SW 1271 (cell line): ENCODE data around the gene SLC38A1.
"Not testable (repeated sequence)": the region's sequence is repeated elsewhere in the genome, so short reads cannot be mapped to it uniquely, and the experiment has no call there.

Source experiments
- DNase-seq, 2 experiments: peaks; one replicate each; lab custom pipeline; 2025; lab: John Stamatoyannopoulos, UW

The SLC38A1 gene

DNA sequence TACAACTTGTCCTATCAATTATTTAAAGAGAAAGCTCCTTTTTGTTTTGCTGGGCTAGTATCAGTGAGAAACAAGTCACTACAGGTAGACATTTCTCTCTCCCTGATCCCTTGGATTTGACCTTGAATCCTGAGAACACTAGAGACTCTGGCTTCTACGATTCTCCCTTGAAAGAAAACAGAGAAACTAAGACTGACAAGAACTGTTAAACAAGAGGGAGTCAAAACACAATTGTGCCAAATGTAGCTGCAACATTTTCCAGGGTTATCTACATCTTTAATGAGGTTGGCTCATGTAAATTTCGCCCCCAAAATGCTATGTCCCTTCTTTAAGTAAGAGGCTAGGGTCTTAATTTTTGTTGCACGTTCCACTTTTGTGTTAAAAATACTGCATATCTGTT is 62.4 kb downstream of the SLC38A1 start:
- no peak for DNase-seq

DNA sequence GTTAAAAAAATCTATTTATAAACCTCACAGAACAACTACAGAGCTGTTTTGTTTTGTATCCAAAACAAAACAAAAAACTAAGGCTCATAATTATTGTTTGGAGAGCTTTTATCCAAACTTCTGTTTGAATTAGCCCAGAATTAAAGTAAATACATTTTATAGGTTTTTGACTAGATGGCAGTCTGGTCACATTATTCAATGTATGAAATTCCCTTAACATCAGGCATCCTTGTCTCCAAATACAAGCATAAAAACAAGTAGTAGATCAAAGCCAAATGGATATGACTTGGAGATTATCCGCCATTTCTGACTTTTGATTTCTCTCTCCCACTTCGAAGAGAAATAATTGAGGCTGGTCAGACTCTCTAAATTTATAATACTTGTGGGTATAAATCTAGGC is 63.5 kb downstream of the SLC38A1 start:
- DNase-seq: no peak

DNA sequence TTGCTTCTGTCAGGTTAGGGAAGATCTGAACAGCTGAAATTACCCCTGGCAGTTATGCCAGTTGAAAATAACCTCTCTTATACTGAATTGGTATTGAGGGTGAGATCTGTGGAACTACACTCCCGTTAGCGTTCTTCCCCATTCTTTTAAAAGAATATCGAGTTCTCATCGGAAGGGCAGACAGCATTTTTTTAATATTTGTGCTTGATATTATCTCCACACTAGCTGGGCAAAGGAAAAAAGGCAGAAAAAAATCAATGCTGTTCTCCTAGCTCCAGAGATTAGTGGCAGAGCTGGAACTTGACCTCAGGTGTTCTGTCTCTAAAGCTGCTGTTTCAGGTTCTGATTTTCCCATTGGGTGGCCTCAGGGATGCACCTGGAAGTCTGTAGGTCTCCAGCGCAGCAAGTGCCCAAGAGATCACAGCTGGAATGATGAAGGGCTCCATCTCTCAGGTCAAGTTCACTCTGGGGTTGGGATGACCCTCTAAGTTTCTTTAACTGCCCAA is 67.5 kb downstream of the SLC38A1 start:
- no peak for DNase-seq

DNA sequence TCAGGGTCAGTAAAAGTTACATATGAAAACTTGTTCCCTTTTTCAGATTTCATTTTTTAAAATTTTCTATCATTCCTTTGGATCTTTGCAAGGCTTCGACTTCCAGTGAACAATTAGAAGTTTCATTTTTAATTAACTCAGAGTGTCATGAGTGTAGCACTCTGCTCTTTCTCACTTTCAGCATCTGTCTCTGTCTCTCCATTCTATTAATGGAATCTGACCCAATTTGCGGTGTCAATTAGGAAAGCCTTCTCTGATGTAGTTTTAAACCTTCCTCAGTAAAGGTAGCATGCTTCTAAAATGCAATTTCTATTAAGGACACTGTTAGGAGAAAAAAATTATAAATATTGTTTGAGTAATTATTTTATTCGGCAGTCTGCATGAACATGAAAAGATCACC is 68.3 kb downstream of the SLC38A1 start:
- no peak for DNase-seq

DNA sequence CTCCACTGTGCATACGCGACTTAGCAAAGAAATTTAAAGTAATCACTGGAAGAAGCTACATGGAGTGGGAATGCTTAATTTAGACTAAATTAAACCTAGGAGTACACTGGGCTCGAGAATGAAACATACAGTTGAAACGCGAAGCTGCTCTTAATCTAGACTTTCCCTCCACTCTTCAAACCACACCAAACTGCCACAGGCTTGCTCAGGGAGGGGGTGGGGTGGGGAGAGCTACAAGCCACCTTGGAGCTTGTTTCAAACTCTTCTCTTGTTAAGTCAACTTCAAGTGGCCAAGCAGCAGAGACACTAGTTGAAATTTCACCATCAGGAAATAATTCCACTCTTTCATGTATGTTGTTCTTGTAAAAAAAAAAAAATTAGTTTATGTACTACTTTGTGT is 69.9 kb downstream of the SLC38A1 start:
- no peak for DNase-seq

DNA sequence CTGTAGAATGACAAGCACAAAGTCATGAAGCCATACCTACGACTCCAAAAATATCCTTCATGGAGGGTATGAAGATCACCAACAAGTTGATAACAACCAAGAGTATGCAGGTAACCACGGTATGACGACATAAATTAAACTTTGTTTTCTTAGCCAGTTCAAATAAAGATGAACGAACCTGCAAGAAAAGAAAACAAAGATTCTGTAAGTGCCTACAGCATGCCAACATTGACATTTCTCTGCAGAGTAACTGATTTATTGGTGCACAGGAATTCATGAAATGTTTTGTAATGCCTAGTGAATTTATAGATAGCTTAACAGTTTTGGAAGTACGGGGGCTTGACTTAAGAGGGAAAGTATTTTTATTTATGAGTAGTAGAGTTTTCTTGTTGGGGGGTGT is 71.0 kb downstream of the SLC38A1 start:
- DNase-seq: no peak

DNA sequence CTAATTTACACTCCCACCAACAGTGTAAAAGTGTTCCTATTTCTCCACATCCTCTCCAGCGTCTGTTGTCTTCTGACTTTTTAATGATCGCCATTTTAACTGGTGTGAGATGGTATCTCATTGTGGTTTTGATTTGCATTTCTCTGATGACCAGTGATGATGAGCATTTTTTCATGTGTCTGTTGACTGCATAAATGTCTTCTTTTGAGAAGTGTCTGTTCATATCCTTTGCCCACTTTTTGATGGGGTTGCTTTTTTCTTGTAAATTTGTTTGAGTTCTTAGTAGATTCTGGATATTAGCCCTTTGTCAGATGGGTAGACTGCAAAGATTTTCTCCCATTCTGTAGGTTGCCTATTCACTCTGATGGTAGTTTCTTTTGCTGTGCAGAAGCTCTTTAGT is 78.3 kb downstream of the SLC38A1 start:
- DNase-seq: not testable (repeated sequence)

DNA sequence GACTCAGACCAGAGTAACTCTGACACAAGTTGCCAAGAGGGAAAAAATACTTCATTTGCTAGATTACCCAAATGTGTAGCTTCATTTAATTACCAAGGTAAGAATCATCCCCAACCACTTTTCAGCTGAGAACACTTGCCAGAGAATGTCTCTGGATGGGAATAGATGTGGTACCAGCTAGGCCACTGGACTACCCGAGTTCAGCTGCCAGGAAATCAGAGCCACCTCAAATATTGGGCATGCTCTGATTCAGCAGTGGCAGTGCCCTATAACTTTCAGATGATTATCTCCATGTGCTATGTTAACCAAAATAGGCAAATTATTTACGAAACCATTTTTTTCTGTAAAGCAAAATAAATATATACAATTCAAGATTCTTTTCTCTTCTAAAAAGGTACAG is 80.7 kb downstream of the SLC38A1 start:
- DNase-seq: no peak

DNA sequence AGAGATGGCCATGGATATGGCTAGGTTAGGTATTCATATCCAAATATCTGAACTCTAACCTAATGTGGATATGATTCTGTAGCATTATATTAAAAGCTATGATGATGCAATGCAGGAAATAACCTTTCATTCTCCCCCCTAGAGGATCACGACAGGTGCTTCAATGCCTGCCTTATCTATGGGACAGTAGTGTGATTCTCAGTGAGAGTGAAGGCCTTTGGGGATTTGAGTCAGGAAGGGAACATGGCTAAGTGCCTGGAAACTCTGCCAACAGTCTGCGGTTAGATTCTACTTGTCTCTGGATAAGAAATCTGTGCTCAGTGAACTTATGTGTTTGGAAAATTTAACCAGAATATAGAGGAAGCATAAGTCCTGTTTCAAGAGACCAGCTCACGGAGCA is 81.8 kb downstream of the SLC38A1 start:
- no peak for DNase-seq

DNA sequence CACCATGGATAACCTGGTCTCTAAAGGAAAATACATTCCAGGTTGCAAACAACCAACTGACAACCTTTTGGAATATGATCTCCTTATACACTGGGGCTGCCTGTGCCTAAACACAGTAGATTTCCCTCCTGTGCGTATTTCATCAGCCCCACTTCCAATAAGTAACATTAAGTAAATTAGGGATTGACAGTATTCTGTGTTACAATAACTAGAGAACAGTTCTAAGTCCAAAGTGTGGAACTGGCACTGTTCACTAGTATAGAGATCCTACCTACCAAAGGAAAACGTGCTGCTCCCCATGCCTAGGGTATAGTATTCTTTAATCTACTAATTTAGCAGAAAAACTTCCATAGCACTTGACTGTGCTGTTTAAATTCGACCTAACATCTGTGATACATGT is 82.8 kb downstream of the SLC38A1 start:
- no peak for DNase-seq

DNA sequence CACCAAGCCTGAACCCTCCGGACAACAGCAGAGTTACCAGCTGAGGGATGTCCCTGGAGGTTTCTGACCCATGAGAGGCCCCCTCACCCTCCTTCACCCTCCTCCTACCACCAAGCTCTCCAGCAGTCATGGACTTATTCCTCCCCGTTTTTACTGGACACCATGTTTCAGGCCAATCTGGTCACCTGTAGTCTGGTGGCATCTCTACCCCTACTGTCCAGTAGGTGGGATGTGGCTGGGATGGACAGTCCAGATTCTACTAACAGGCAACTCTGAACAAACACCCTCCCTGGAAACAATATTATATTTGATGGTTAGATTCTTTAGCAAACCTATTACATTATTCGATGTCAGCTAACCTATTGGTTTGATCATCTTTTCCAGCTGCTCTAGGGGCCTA is 83.2 kb downstream of the SLC38A1 start:
- no peak for DNase-seq

DNA sequence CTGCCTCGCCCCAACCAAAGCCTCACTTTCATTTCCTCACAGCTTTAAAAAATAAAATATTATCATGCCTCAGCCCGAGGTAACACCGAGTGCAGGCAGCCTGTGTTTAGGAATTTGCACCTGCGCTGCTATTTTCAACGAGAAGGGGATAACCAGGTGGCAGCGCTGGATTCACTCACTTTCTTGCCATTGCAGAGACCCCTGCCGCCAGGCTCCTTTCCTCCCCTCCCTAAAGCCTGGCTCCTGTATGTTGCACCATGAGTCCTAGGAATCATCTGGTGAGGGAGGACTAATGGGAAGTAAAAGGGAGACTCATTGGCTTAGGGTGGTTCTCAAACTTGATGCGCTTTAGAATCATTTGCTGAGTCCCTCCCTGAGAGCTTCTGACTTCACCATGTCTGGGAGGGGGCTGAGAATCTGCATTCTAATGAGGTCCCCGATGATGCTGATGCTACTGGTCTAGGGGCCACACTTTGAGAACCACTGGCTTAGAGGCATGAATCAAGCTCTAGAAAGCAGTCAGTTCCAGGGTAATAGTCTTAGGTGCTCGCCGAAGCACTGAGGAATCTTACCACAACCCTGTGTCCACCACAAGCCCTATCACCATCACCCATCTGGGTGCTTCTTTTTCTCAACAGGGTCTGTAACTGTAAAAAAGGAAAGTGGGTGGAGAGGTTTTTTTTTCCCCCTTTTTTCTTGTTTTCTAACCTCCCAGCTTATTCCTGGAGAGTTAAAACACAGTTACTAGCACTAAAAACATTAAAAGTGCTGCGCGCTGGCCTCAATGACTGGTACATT is 83.8 kb downstream of the SLC38A1 start:
- DNase-seq: no peak

DNA sequence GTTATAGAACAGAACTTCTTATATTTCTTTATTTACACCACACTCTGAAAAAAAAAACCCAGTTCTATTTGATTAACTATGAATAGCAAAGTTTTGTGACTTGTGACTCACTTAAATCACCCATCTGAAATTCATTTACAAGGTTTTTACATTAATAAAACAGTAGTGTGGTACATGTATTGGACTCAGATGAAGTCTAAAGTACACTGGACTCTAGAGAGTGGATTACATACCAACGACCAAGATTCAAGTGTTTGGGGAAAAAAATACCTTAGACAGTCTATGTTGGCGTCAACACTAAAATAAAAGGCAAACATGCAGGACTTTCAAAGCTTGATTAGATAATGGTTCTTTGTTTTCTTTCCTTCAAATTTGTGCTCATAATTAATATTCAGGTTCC is 85.7 kb downstream of the SLC38A1 start:
- DNase-seq: no peak

DNA sequence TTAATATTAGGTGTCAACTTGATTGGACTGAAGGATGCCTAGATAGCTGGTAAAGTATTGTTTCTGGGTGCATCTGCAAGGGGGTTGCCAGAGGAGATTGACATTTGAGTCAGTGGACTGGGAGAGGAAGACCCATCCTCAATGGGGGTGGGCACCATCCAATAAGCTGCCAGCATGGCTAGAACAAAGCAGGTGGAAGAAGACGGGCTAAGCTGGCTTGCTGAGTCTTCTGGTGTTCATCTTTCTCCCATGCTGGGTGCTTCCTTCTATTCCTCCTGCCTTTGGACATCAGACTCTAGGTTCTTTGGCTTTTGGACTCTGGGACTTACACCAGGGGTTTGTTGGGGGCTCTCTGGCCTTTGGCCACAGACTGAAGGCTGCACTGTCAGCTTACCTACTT is 87.4 kb downstream of the SLC38A1 start:
- no peak for DNase-seq

DNA sequence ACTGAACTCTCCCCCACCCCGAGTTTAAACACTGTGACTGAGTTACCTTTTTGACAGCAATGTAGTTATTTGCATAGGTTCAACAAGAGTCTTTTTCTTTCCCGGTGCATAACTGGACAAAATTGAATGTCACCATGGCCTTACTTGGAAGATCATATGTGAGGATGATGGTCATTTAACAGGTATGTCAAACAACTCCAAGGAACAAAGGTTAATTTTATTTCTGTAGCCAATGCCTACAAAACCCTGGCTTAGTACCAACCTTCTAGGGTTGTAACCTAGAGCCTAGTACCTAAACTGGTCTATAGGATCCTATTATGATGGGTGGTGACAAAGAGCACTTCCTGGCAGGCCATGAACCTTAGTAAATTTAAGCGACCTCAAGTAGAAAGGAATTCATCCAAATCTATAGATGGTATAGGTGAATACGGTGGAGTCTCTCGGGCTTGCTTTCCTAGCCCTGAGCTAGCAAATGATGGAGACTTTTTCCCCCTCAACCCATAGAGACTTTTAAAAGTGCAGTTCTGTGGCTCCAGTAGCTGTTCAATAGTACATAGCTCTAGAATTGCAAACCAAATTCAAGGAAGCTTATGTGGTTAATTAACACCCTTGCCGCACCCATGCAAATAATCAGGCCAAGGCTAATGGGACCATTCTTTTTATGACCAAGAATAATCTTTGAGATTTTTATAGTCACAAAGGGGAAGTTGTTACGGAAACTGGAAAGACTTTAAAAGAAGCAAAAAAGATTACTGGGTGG is 89.0 kb downstream of the SLC38A1 start:
- DNase-seq: no peak

DNA sequence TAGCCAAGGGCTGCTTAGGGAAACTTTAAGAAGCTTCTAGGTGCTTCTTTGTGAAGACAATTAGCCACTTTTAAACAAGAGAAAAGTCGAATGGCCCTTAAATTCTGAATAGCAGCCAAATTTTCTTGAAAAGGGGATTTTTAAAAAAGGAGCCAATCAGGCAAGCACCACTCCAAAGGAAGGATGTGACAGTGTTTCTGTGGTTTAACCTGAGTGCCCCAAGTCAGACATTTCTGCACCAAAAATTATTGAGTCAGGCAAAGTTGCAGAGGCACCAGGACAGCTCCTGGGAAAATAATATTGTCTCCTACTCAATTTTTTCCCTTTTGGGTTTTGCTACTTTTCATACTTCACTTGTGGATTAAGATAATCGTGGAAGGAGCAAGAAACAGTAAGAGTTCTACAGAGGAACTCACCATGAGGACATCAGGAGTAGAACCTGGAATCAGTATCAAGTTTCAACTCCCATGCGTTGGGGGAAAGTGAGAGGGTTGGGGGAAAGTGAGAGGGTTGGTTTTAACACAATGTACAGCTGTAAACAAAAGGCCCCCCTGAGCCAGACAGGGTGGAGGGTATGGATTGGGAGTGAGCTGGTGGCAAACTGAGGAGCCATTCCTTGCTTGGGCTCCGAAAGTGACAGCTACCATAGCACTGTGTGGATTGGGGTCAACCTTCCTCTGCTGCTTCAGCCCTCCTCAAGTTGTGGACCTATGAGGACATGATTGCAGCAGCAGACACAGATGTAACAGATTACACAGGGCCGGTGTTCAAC is 90.8 kb downstream of the SLC38A1 start:
- DNase-seq: no peak

DNA sequence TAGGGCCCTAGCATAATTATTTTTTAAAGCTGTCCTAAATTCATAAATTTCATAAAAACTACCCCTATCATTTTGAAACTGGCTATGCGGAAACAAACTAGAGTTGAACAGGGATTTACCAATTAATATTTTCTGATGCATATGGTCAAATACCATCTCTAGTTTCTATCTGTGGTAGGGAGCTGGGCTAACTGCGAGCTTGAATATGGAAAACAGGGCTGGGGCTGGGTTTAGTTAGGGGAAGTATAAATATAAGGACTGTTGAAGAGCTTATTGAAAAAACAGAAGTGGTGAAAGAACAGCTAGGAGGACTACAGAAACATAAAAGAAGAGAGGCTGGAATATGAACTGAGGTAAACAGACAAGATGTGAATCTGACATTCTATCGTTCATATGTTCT is 91.8 kb downstream of the SLC38A1 start:
- DNase-seq: no peak

DNA sequence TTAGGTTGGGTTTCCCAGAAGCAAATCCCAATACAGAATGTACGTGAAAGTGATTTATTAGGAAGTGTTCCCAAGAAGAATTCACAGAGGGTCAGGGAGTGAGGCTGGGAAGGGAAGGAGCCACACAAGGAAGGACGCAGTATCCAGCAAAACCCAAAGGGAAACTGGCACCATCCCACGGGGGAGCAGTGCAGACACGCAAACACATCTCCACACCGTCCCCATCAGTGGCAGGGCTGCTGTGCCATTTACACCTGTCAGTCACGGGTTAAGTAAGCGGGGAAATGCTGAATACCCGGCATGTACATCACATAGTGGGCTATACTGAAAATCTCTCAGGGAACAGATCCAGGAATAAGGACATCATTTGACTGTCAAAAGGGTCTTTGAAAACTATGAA is 93.9 kb downstream of the SLC38A1 start:
- DNase-seq: no peak

DNA sequence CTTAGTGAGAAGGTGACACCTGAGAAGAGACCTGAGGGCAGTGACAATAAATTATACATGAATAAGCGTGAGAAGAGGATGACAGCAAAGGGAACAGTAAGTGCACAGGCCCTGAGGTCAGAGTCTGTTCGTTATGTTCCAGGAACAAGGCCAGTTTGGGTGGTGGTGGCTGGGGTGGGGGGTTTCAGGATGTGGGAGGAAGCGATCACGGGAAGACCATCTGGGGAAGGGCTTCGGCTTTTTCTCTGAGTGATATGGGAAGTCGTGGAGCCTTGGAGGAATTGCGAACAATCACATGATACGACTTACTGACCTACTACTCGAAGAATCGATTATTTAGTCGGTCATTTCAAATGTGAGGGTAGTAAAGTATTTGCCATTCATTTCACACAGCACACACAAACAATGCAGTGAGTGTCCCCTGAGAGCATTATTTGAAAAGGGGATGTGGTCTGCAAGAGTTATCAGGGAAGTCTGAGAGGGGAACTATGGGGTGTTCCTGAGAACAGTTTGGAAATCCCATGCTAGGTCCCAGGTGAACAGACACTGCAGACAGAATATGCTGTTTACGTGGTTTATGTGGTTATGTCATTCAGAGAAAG is 94.7 kb downstream of the SLC38A1 start:
- DNase-seq: no peak

DNA sequence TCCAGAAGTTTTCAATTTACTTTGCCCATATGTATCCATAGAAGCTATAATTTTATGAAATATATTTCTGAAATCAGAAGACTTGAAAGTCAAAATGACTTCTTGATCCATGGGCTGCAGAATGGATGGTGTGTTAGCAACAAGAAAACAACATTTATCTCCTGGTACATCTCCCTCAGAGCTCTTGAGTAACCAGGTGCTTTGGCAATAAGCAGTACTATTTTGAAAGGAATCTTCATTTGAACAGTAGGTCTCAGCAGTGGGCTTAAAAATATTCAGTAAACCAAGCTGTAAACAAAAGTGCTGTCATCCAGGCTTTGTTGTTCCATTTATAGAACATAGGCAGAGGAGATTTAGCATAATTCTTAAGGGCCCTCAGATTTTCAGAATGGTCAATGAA is 100.4 kb downstream of the SLC38A1 start:
- no peak for DNase-seq

DNA sequence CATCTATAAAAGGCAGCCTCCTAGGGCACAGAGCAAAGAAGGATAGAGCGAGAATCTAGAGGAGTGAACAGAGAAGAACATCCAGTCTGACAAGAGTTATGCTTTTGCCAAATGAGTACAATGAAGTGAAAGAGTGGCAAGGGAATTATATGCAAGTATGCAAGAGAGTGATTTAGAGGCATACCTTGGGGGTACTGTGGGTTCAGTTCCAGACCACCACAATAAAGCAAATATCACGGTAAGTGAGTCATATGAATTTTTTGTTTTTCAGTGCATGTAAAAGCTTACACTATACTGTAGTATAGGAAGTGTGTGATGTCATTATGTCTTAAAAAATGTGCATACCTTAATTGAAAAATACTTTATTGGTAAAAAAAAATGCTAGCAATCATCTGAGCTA is 101.4 kb downstream of the SLC38A1 start:
- no peak for DNase-seq

DNA sequence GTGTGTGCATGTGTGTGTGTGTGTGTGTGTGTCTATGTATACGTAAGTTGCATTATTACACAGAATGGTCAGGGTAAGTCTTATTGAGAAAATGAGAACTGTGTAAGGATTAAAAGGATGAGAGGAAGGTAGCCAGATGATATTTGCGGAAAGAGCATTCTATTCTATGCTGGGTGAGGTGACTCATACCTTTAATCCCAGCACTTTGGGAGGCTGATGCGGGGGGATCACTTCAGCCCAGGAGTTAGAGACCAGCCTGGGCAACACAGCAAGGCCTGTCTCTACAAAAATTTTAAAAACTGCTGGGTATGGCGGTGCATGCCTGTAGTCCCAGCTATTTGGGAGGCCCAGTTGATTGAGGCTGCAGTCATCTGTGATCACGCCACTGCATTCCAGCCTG is 103.7 kb downstream of the SLC38A1 start:
- DNase-seq: no peak
